HG03457 (cell line): ENCODE results near the gene BCL7B.
"Not testable (repeated sequence)": the region's sequence is repeated elsewhere in the genome, so short reads cannot be mapped to it uniquely, and the experiment has no call there.

ENCODE experiments used
- ATAC-seq: cut with Tn5 transposase; IDR thresholded peaks from one replicate; pipeline ENCODE4 v1.9.1; 2021; ENCODE audit warnings: moderate number of reproducible peaks; ENCODE audit not compliant: unreplicated experiment

BCL7B gene

GRCh38 chr7:73537051-73537450 is 20.4 kb downstream of the BCL7B start:
- no peak for ATAC-seq

- ATAC-seq: no peak
Measured at GRCh38 chr7:73536479-73536878, 21.0 kb downstream of the BCL7B start.

- not testable (repeated sequence) for ATAC-seq
Measured at GRCh38 chr7:73535918-73536317, 21.6 kb downstream of the BCL7B start.

- no peak for ATAC-seq
Measured at GRCh38 chr7:73533742-73534141, 23.7 kb downstream of the BCL7B start.

- no peak for ATAC-seq
Measured at GRCh38 chr7:73532224-73532623, 25.3 kb downstream of the BCL7B start.

- no peak for ATAC-seq
Measured at GRCh38 chr7:73530800-73531199, 26.7 kb downstream of the BCL7B start.

- ATAC-seq: no peak
Measured at GRCh38 chr7:73526896-73527821, 30.3 kb downstream of the BCL7B start.

- ATAC-seq: not testable (repeated sequence)
Measured at GRCh38 chr7:73526158-73526494, 31.4 kb downstream of the BCL7B start.

- peak; percentile 74 for ATAC-seq
Measured at GRCh38 chr7:73522105-73522872, 35.2 kb downstream of the BCL7B start, which contains the start of gene BAZ1B. BAZ1B (minus strand) TSS chr7:73522293; CDS start chr7:73521933, 360 bp downstream.

- ATAC-seq: peak; percentile 18
Measured at GRCh38 chr7:73521636-73522104, 35.8 kb downstream of the BCL7B start.

- ATAC-seq: no peak
Measured at GRCh38 chr7:73520673-73521635, 36.5 kb downstream of the BCL7B start.

GRCh38 chr7:73519867-73520672 is 37.4 kb downstream of the BCL7B start:
- ATAC-seq: no peak

- ATAC-seq: no peak
Measured at GRCh38 chr7:73518470-73518869, 39.0 kb downstream of the BCL7B start.

- ATAC-seq: no peak
Measured at GRCh38 chr7:73517241-73517995, 40.1 kb downstream of the BCL7B start.

GRCh38 chr7:73515178-73515577 is 42.3 kb downstream of the BCL7B start:
- no peak for ATAC-seq

- ATAC-seq: no peak
Measured at GRCh38 chr7:73512018-73512780, 45.3 kb downstream of the BCL7B start.

GRCh38 chr7:73509463-73509862 is 48.0 kb downstream of the BCL7B start:
- no peak for ATAC-seq

- no peak for ATAC-seq
Measured at GRCh38 chr7:73507556-73507955, 49.9 kb downstream of the BCL7B start.
